GM12891 (cell line): ENCODE data around the gene CARD11.

Experiments
- PAX5 ChIP-seq: IDR thresholded peaks from 2 replicates; pipeline ENCODE4 v1.6.1; 2011; ENCODE audit warnings: low read length, moderate library complexity, mild to moderate bottlenecking; ENCODE audit not compliant: insufficient read depth, severe bottlenecking
- POLR2A ChIP-seq: IDR thresholded peaks from 2 replicates; pipeline ENCODE4 v1.6.1; 2011; ENCODE audit warnings: low read depth, low read length, control low read depth
- POLR2AphosphoS5 ChIP-seq: IDR thresholded peaks from 2 replicates; pipeline ENCODE4 v1.6.1; 2011; ENCODE audit warnings: low read depth, low read length, control low read depth
- POU2F2 ChIP-seq: IDR thresholded peaks from 2 replicates; pipeline ENCODE4 v1.6.1; 2011; ENCODE audit warnings: low read depth, mild to moderate bottlenecking, control low read depth, low read length, moderate library complexity
- SPI1 ChIP-seq: IDR thresholded peaks from 2 replicates; pipeline ENCODE4 v1.6.1; 2011; ENCODE audit warnings: low read depth, low read length, control low read depth
- TAF1 ChIP-seq: IDR thresholded peaks from 2 replicates; pipeline ENCODE4 v1.6.1; 2011; ENCODE audit warnings: low read depth, low read length, control low read depth

DNA sequence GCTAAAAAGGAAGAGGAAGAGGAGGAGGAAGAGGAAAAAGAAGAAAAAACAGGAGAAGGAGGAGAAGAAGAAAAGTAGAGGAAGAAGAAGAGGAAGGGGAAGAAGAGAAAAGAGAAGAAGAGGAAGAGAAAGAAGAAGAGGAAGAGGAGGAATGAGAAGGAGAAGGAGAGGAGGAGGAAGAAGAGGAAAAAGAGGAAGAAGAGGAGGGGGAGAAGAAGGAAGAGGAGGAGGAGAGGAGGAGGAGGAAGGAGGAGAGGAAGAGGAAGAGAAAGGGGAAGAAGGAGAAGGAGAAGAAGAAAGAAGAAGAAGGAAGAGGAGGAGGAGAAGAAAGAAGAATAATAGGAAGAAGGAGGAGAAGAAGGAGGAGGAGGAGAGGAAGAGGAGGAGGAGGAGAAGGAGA, 103.2 kb downstream of the CARD11 start:
- no peak for TF ChIP-seq POLR2AphosphoS5
- no peak for TF ChIP-seq POLR2A
- no peak for TF ChIP-seq TAF1
- TF ChIP-seq PAX5, result no peak
- TF ChIP-seq POU2F2, result no peak
- no peak for TF ChIP-seq SPI1
